Measurements from ENCODE around the gene HSDL2.

DNA sequence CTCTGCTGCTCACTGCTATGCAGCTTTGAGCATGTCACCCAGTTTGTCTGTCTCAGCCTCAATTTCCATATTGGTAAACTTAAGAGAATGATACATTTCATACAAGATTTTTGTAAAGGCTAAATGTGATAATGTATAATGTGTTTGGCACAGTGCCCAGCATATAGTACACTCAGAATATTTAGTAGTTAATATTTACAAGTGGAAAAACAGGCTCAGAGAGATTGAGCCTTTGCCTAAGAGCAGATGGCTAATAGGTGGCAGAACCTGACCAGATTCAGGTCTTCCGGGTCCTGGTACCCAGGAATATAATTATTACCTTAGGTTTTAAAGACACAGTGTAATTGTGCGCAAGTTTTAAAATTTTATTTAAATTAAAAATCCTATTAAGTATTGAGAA, 59.9 kb downstream of the HSDL2 start:
- TF ChIP-seq GATA2 (IDR thresholded peaks at IDR 0.05; ENCODE audit: low read depth, low read length) (no peak), GATA3 (IDR thresholded peaks at IDR 0.05; ENCODE audit: low read depth, low read length) (no peak)
